ENCODE results near the gene MACROD2. TPM values are rescaled to one million over a fixed set of nuclear protein-coding genes. Genes with fewer than 3 reads are reported as not detected.

Gene MACROD2
- total RNA-seq, 1 donor from 2014 or later = 2.4 TPM

GRCh38 chr20:15328084-15328483, 1332.8 kb downstream of the MACROD2 start:
- Histone ChIP-seq H3K4me3 (ENCODE audit: insufficient read depth, low read depth, low read length) (no peak overlapping the region), H2AFZ (ENCODE audit: low read depth, low read length) (no peak overlapping the region), H3K27me3 (ENCODE audit: insufficient read depth, low read length) (no peaks in the 10 kb centered on the region), H3K36me3 (ENCODE audit: insufficient read depth, low read length) (no peaks in the 10 kb centered on the region), H3K4me1 (ENCODE audit: insufficient read depth, low read length) (no peaks in the 10 kb centered on the region), H3K79me2 (ENCODE audit: insufficient read depth, low read length) (no peaks in the 10 kb centered on the region), H3K9me3 (ENCODE audit: insufficient read depth, low read depth, low read length) (no peaks in the 10 kb centered on the region), H4K20me1 (ENCODE audit: insufficient read depth, low read length) (no peaks in the 10 kb centered on the region), H3K27ac (ENCODE audit: low read depth, low read length) (no peak overlapping the region), H3K4me2 (ENCODE audit: low read length) (no peak overlapping the region), H3K9ac (ENCODE audit: low read length) (no peak overlapping the region)
- DNase-seq (ENCODE audit: low read depth) (no peak), FAIRE-seq (no peak)
- TF ChIP-seq CTCF (IDR thresholded peaks at IDR 0.05; ENCODE audit: insufficient read depth, low read depth, low read length) = no peak
- TF ChIP-seq EZH2 (IDR thresholded peaks at IDR 0.05; ENCODE audit: insufficient read depth, low read length) = no peak
- no peaks in the 10 kb centered on the region for H3K27me3 Mint-ChIP-seq (ENCODE audit: low read depth, unreplicated experiment)
- no peak overlapping the region for H3K4me3 Mint-ChIP-seq (ENCODE audit: unreplicated experiment)
- H3K27ac Mint-ChIP-seq (ENCODE audit: unreplicated experiment) = no peak overlapping the region
- no peaks in the 10 kb centered on the region for H3K9me3 Mint-ChIP-seq (ENCODE audit: unreplicated experiment)
- no peaks in the 10 kb centered on the region for H3K36me3 Mint-ChIP-seq (ENCODE audit: low read depth, unreplicated experiment)
- H3K4me1 Mint-ChIP-seq (ENCODE audit: low read depth, unreplicated experiment) = no peaks in the 10 kb centered on the region

GRCh38 chr20:15332711-15333160, 1337.4 kb downstream of the MACROD2 start:
- H3K4me3 ChIP-seq (ENCODE audit: insufficient read depth, low read depth, low read length) = no peak overlapping the region
- Mint-ChIP-seq H3K36me3 (ENCODE audit: low read depth, unreplicated experiment) (no peaks in the 10 kb centered on the region), H3K27ac (ENCODE audit: unreplicated experiment) (no peak overlapping the region), H3K9me3 (ENCODE audit: unreplicated experiment) (no peaks in the 10 kb centered on the region), H3K4me1 (ENCODE audit: low read depth, unreplicated experiment) (no peaks in the 10 kb centered on the region), H3K27me3 (ENCODE audit: low read depth, unreplicated experiment) (no peaks in the 10 kb centered on the region), H3K4me3 (ENCODE audit: unreplicated experiment) (no peak overlapping the region)
- H4K20me1 ChIP-seq (ENCODE audit: insufficient read depth, low read length) = no peaks in the 10 kb centered on the region
- H3K27ac ChIP-seq (ENCODE audit: low read depth, low read length) = no peak overlapping the region
- no peaks in the 10 kb centered on the region for H3K79me2 ChIP-seq (ENCODE audit: insufficient read depth, low read length)
- H3K4me1 ChIP-seq (ENCODE audit: insufficient read depth, low read length) = no peaks in the 10 kb centered on the region
- FAIRE-seq (no peak), DNase-seq (ENCODE audit: low read depth) (no peak)
- no peaks in the 10 kb centered on the region for H3K27me3 ChIP-seq (ENCODE audit: insufficient read depth, low read length)
- TF ChIP-seq EZH2 (IDR thresholded peaks at IDR 0.05; ENCODE audit: insufficient read depth, low read length) (no peak), CTCF (IDR thresholded peaks at IDR 0.05; ENCODE audit: insufficient read depth, low read depth, low read length) (no peak)
- H2AFZ ChIP-seq (ENCODE audit: low read depth, low read length) = no peak overlapping the region
- H3K9me3 ChIP-seq (ENCODE audit: insufficient read depth, low read depth, low read length) = no peaks in the 10 kb centered on the region
- H3K9ac ChIP-seq (ENCODE audit: low read length) = no peak overlapping the region
- H3K4me2 ChIP-seq (ENCODE audit: low read length) = no peak overlapping the region
- H3K36me3 ChIP-seq (ENCODE audit: insufficient read depth, low read length) = no peaks in the 10 kb centered on the region

- no peak for FAIRE-seq
Observed at GRCh38 chr20:15333170-15333569, 1337.9 kb downstream of the MACROD2 start.

More at GRCh38 chr20:15333170-15333569, 1337.9 kb downstream of the MACROD2 start:
- TF ChIP-seq CTCF (IDR thresholded peaks at IDR 0.05; ENCODE audit: insufficient read depth, low read depth, low read length) (no peak), EZH2 (IDR thresholded peaks at IDR 0.05; ENCODE audit: insufficient read depth, low read length) (no peak)
- Histone ChIP-seq H3K27ac (ENCODE audit: low read depth, low read length) (no peak overlapping the region), H3K79me2 (ENCODE audit: insufficient read depth, low read length) (no peaks in the 10 kb centered on the region), H3K36me3 (ENCODE audit: insufficient read depth, low read length) (no peaks in the 10 kb centered on the region), H4K20me1 (ENCODE audit: insufficient read depth, low read length) (no peaks in the 10 kb centered on the region), H3K27me3 (ENCODE audit: insufficient read depth, low read length) (no peaks in the 10 kb centered on the region), H2AFZ (ENCODE audit: low read depth, low read length) (no peak overlapping the region), H3K9me3 (ENCODE audit: insufficient read depth, low read depth, low read length) (no peaks in the 10 kb centered on the region), H3K4me2 (ENCODE audit: low read length) (no peak overlapping the region), H3K4me3 (ENCODE audit: insufficient read depth, low read depth, low read length) (no peak overlapping the region), H3K9ac (ENCODE audit: low read length) (no peak overlapping the region), H3K4me1 (ENCODE audit: insufficient read depth, low read length) (no peaks in the 10 kb centered on the region)
- no peak for DNase-seq (ENCODE audit: low read depth)
- Mint-ChIP-seq H3K36me3 (ENCODE audit: low read depth, unreplicated experiment) (no peaks in the 10 kb centered on the region), H3K4me1 (ENCODE audit: low read depth, unreplicated experiment) (no peaks in the 10 kb centered on the region), H3K4me3 (ENCODE audit: unreplicated experiment) (no peak overlapping the region), H3K27me3 (ENCODE audit: low read depth, unreplicated experiment) (no peaks in the 10 kb centered on the region), H3K27ac (ENCODE audit: unreplicated experiment) (no peak overlapping the region), H3K9me3 (ENCODE audit: unreplicated experiment) (no peaks in the 10 kb centered on the region)
